H9 (cell line): Measurements from ENCODE around the gene KIAA0513. TPM values are rescaled to one million over a fixed set of nuclear protein-coding genes. Genes with fewer than 3 reads are reported as not detected.

Source experiments
- DNase-seq: peaks from one replicate; pipeline ENCODE4 v3.0.0-alpha.2; 2017
- H2AFZ ChIP-seq: one replicate; pipeline ENCODE4 v1.6.1; 2013; ENCODE audit warnings: mild to moderate bottlenecking, low read length, control low read depth, moderate library complexity
- H2AK5ac ChIP-seq: 2 replicates; pipeline ENCODE4 v1.6.1; 2013; ENCODE audit warnings: low read length, control low read depth, mixed read lengths; ENCODE audit not compliant: insufficient read length
- H2BK120ac ChIP-seq: one replicate; pipeline ENCODE4 v1.6.1; 2013; ENCODE audit warnings: low read depth, mild to moderate bottlenecking, low read length, control low read depth, inconsistent platforms; ENCODE audit not compliant: poor library complexity, severe bottlenecking
- H2BK12ac ChIP-seq: 2 replicates; pipeline ENCODE4 v1.6.1; 2013; ENCODE audit warnings: low read length, control low read depth, mixed read lengths, low read depth; ENCODE audit not compliant: insufficient read length
- H2BK15ac ChIP-seq: 2 replicates; pipeline ENCODE4 v1.6.1; 2013; ENCODE audit warnings: low read depth, low read length, control low read depth
- H2BK20ac ChIP-seq: one replicate; pipeline ENCODE4 v1.6.1; 2013; ENCODE audit warnings: low read depth, mild to moderate bottlenecking, low read length, control low read depth, inconsistent platforms; ENCODE audit not compliant: poor library complexity, severe bottlenecking
- H2BK5ac ChIP-seq: 2 replicates; pipeline ENCODE4 v1.6.1; 2013; ENCODE audit warnings: low read length, control low read depth, mixed read lengths; ENCODE audit not compliant: insufficient read length
- H3K14ac ChIP-seq: 2 replicates; pipeline ENCODE4 v1.6.1; 2013; ENCODE audit warnings: low read length, control low read depth; ENCODE audit not compliant: insufficient read depth
- H3K18ac ChIP-seq: 2 replicates; pipeline ENCODE4 v1.6.1; 2013; ENCODE audit warnings: low read depth, mild to moderate bottlenecking, mixed read lengths, low read length, control low read depth; ENCODE audit not compliant: insufficient read length
- H3K23ac ChIP-seq: 2 replicates; pipeline ENCODE4 v1.6.1; 2013; ENCODE audit warnings: low read length, control low read depth, mixed read lengths, low read depth; ENCODE audit not compliant: insufficient read length
- H3K23me2 ChIP-seq: 2 replicates; pipeline ENCODE4 v1.6.1; 2013; ENCODE audit warnings: low read depth, mild to moderate bottlenecking, mixed read lengths, low read length, control low read depth; ENCODE audit not compliant: insufficient read length, poor library complexity, severe bottlenecking
- H3K27ac ChIP-seq: 2 replicates; pipeline ENCODE4 v1.5.1; 2013; ENCODE audit warnings: low read length, control low read depth, mixed read lengths, low read depth; ENCODE audit not compliant: insufficient read length
- H3K27me3 ChIP-seq: 2 replicates; pipeline ENCODE4 v1.6.1; 2013; ENCODE audit warnings: low read length, control low read depth, inconsistent platforms; ENCODE audit not compliant: insufficient read depth
- H3K4ac ChIP-seq: 2 replicates; pipeline ENCODE4 v1.6.1; 2013; ENCODE audit warnings: low read depth, mild to moderate bottlenecking, control low read depth, inconsistent platforms, low read length, moderate library complexity
- H3K4me1 ChIP-seq: 2 replicates; pipeline ENCODE4 v1.6.1; 2013; ENCODE audit warnings: low read length, control low read depth, inconsistent platforms; ENCODE audit not compliant: insufficient read depth
- H3K4me2 ChIP-seq: 2 replicates; pipeline ENCODE4 v1.6.1; 2013; ENCODE audit warnings: low read length, control low read depth, mixed read lengths; ENCODE audit not compliant: insufficient read length, insufficient read depth
- H3K56ac ChIP-seq: 2 replicates; pipeline ENCODE4 v1.6.1; 2013; ENCODE audit warnings: low read depth, mild to moderate bottlenecking, mixed read lengths, low read length, control low read depth; ENCODE audit not compliant: insufficient read length
- H3K79me1 ChIP-seq: 2 replicates; pipeline ENCODE4 v1.6.1; 2013; ENCODE audit warnings: low read depth, mild to moderate bottlenecking, moderate library complexity, low read length, control low read depth, inconsistent platforms; ENCODE audit not compliant: insufficient read depth, poor library complexity, severe bottlenecking
- H3K79me2 ChIP-seq: 2 replicates; pipeline ENCODE4 v1.6.1; 2013; ENCODE audit warnings: low read length, control low read depth, inconsistent platforms; ENCODE audit not compliant: insufficient read depth
- H3K9ac ChIP-seq: 2 replicates; pipeline ENCODE4 v1.6.1; 2013; ENCODE audit warnings: low read length, control low read depth, mixed read lengths; ENCODE audit not compliant: insufficient read length; ENCODE audit errors: extremely low read depth
- H3K9me3 ChIP-seq: one replicate; pipeline ENCODE4 v1.6.1; 2013; ENCODE audit warnings: low read depth, low read length, inconsistent platforms; ENCODE audit not compliant: control insufficient read depth
- H3T11ph ChIP-seq: one replicate; pipeline ENCODE4 v1.6.1; 2013; ENCODE audit warnings: mild to moderate bottlenecking, low read length, control low read depth, inconsistent platforms
- H4K20me1 ChIP-seq: one replicate; pipeline ENCODE4 v1.6.1; 2013; ENCODE audit not compliant: control insufficient read depth, insufficient read length, insufficient read depth
- H4K5ac ChIP-seq: 2 replicates; pipeline ENCODE4 v1.6.1; 2013; ENCODE audit warnings: low read depth, mild to moderate bottlenecking, mixed read lengths, low read length, control low read depth; ENCODE audit not compliant: insufficient read length
- H4K8ac ChIP-seq: replicated peaks from 2 replicates; pipeline ENCODE4 v1.6.1; 2013; ENCODE audit warnings: low read length, control low read depth, mixed read lengths, low read depth; ENCODE audit not compliant: insufficient read length
- H4K91ac ChIP-seq: 2 replicates; pipeline ENCODE4 v1.6.1; 2013; ENCODE audit warnings: low read depth, mild to moderate bottlenecking, moderate library complexity, mixed read lengths, low read length, control low read depth; ENCODE audit not compliant: insufficient read length
- H3K27ac Mint-ChIP-seq, 3 experiments: 2 replicates in 2 of 3; 3 replicates in 1 of 3; pipeline ENCODE4 v1.8.0; 2020 to 2021; ENCODE audit warnings: mixed read lengths in 3 of 3, mild to moderate bottlenecking in 1 of 3, moderate library complexity in 1 of 3
- H3K27me3 Mint-ChIP-seq: 2 replicates; pipeline ENCODE4 v1.8.0; 2021; ENCODE audit warnings: low read depth, mild to moderate bottlenecking, moderate library complexity, mixed read lengths
- H3K36me3 Mint-ChIP-seq, 3 experiments: 2 replicates in 2 of 3; 3 replicates in 1 of 3; pipeline ENCODE4 v1.8.0; 2020 to 2021; ENCODE audit warnings: low read depth in 3 of 3, mixed read lengths in 3 of 3; ENCODE audit not compliant: insufficient read depth in 1 of 3
- H3K4me1 Mint-ChIP-seq, 2 experiments: 2 replicates each; pipeline ENCODE4 v1.8.0; 2020; ENCODE audit warnings: mixed read lengths in 2 of 2
- H3K4me3 Mint-ChIP-seq, 2 experiments: 2 replicates in 1 of 2; 3 replicates in 1 of 2; pipeline ENCODE4 v1.8.0; 2020 to 2021; ENCODE audit warnings: mild to moderate bottlenecking in 2 of 2, mixed read lengths in 2 of 2, moderate library complexity in 1 of 2
- H3K9me3 Mint-ChIP-seq, 2 experiments: 2 replicates in 1 of 2; 3 replicates in 1 of 2; pipeline ENCODE4 v1.8.0; 2020; ENCODE audit warnings: mild to moderate bottlenecking in 2 of 2, mixed read lengths in 2 of 2, moderate library complexity in 1 of 2
- WGBS: extraction: QIAGEN DNeasy Blood & Tissue Kit; methylation state at CpG from one replicate; pipeline ENCODE4 v1.1.7; 2013; ENCODE audit warnings: missing lambda C conversion rate, low lambda C conversion rate, mixed read lengths; ENCODE audit not compliant: insufficient read length; ENCODE audit errors: extremely low coverage; 5-methylcytosine and 5-hydroxymethylcytosine counted together
- total RNA-seq: library from RNA; stranded (reverse); gene quantifications from 2 replicates; pipeline ENCODE4 v1.2.1, GENCODE V29; 2021
- TF ChIP-seq, protein P1 (sequence below): fragments of 200-600 bp; sonication (generic); conservative IDR thresholded peaks from 3 replicates; pipeline ENCODE4 v1.8.0; 2021; ENCODE audit warnings: antibody characterized with exemption, mild to moderate bottlenecking

KIAA0513 gene
- total RNA-seq, 1 experiment from 2014 or later, result 4.7 TPM

DNA sequence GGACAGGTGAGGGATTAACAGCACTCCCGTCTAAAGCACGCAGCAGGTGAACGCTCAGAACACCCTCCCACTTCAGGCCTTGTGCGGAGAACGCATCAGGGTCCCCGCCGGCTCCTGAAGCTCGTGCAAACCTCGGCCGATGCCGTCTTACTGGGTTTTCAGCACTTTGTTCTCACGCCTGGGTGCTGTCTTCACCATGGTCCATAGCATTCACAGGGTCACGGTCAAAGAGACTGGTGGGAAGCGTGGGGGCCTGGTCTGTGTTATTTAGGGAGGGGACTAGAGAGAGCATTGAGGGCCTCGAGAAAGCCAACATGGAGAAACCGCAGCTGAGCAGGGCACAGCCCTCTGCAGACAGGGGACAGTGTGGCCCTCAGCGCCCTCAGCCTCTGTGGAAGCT lies 58.1 kb downstream of the KIAA0513 start:
- Mint-ChIP-seq H3K27me3 (peaks cover 90% of the 10 kb centered on the region), H3K27ac (peak overlapping the region in 1 of 3 experiments; percentile 35; a peak in 1 of 7 replicates), H3K9me3 (no peaks in the 10 kb centered on the region; a peak in 1 of 5 replicates), H3K4me3 (no peak overlapping the region), H3K4me1 (peaks cover 39 to 55% of the 10 kb centered on the region in 2 experiments), H3K36me3 (no peaks in the 10 kb centered on the region; a peak in 1 of 7 replicates)
- Histone ChIP-seq H4K20me1 (no peaks in the 10 kb centered on the region), H4K5ac (no peak overlapping the region), H2AK5ac (no peak overlapping the region), H3K23me2 (peaks cover 8% of the 10 kb centered on the region), H3K23ac (no peak overlapping the region), H2AFZ (no peak overlapping the region), H3K4ac (no peak overlapping the region), H2BK15ac (no peak overlapping the region), H3K27ac (no peak overlapping the region), H3K18ac (no peak overlapping the region), H3K27me3 (peaks cover 20% of the 10 kb centered on the region; the same call in 1 of the 2 replicates), H4K91ac (no peak overlapping the region), H3K4me2 (no peak overlapping the region), H3K56ac (no peak overlapping the region), H4K8ac (no peak overlapping the region), H2BK20ac (no peak overlapping the region), H3K4me1 (no peaks in the 10 kb centered on the region; the same call in 1 of the 2 replicates), H3K79me1 (no peaks in the 10 kb centered on the region), H3K9ac (no peak overlapping the region), H2BK12ac (no peak overlapping the region), H3T11ph (no peak overlapping the region), H3K14ac (no peak overlapping the region), H3K79me2 (no peaks in the 10 kb centered on the region), H2BK120ac (no peak overlapping the region), H3K9me3 (no peaks in the 10 kb centered on the region), H2BK5ac (no peak overlapping the region)
- DNase-seq, result no peak
- WGBS, result no CpG with 5 or more reads among the region's 17 CpGs
- TF ChIP-seq, protein P1, sequence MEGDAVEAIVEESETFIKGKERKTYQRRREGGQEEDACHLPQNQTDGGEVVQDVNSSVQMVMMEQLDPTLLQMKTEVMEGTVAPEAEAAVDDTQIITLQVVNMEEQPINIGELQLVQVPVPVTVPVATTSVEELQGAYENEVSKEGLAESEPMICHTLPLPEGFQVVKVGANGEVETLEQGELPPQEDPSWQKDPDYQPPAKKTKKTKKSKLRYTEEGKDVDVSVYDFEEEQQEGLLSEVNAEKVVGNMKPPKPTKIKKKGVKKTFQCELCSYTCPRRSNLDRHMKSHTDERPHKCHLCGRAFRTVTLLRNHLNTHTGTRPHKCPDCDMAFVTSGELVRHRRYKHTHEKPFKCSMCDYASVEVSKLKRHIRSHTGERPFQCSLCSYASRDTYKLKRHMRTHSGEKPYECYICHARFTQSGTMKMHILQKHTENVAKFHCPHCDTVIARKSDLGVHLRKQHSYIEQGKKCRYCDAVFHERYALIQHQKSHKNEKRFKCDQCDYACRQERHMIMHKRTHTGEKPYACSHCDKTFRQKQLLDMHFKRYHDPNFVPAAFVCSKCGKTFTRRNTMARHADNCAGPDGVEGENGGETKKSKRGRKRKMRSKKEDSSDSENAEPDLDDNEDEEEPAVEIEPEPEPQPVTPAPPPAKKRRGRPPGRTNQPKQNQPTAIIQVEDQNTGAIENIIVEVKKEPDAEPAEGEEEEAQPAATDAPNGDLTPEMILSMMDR, result no peak
